GM12891 (cell line): Measurements from ENCODE around the gene TPMT. TPM values are rescaled to one million over a fixed set of nuclear protein-coding genes. Genes with fewer than 3 reads are reported as not detected.
A peak's percentile ranks its signal among the peaks of the same experiment; 100 is the strongest.

Experiments
- DNase-seq: peaks from one replicate; pipeline ENCODE4 v3.0.0; 2011; ENCODE audit warnings: low spot score; ENCODE audit not compliant: insufficient read length
- FAIRE-seq: peaks from 2 replicates; lab custom pipeline; 2011; peaks lifted over from hg19 to GRCh38; lab: Jason Lieb, UNC
- PAX5 ChIP-seq: IDR thresholded peaks from 2 replicates; pipeline ENCODE4 v1.6.1; 2011; ENCODE audit warnings: low read length, moderate library complexity, mild to moderate bottlenecking; ENCODE audit not compliant: insufficient read depth, severe bottlenecking
- POLR2A ChIP-seq: IDR thresholded peaks from 2 replicates; pipeline ENCODE4 v1.6.1; 2011; ENCODE audit warnings: low read depth, low read length, control low read depth
- POLR2AphosphoS5 ChIP-seq: IDR thresholded peaks from 2 replicates; pipeline ENCODE4 v1.6.1; 2011; ENCODE audit warnings: low read depth, low read length, control low read depth
- POU2F2 ChIP-seq: IDR thresholded peaks from 2 replicates; pipeline ENCODE4 v1.6.1; 2011; ENCODE audit warnings: low read depth, mild to moderate bottlenecking, control low read depth, low read length, moderate library complexity
- SPI1 ChIP-seq: IDR thresholded peaks from 2 replicates; pipeline ENCODE4 v1.6.1; 2011; ENCODE audit warnings: low read depth, low read length, control low read depth
- TAF1 ChIP-seq: IDR thresholded peaks from 2 replicates; pipeline ENCODE4 v1.6.1; 2011; ENCODE audit warnings: low read depth, low read length, control low read depth
- polyA plus RNA-seq: library from polyadenylated mRNA; unstranded; fragments of >200 nt; gene quantifications from one replicate; pipeline ENCODE4 v1.2.1, GENCODE V29; 2012; ENCODE audit warnings: low read depth, missing spikeins, inconsistent platforms; ENCODE audit not compliant: missing spikeins

TPMT gene
- 11.9 TPM for polyA plus RNA-seq

DNA sequence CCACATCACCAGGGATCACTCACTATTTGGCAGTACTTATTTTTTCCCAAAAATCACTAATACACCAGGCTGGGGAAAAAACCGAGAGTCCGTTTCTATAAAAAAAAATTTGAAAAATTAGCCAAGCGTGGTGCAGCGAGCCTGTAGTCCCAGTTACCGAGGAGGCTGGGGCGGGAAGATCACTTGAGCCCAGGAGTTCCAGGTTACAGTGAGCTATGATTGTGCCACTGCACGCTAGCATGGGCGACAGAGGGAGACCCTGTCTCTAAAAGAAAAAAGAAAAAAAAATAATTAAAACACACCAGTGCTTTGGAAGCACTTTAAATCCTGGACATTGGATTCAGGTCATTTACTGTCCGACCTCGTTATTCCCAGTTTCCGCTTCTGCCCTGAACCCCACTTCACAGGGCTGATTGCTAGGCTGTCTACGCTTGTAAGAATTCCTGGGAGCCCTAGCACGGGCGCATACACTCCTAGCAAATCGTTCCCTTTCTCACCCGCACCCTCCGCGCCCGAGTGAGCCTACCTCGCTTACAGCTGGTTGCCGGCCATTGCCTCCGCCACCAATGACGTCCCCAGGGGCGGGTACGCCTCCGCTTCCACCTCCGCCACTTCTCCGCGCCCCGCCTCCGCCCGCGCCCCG is at the start of gene TPMT:
Gene TPMT (minus strand): TSS at position 571 of the 643 bp plus-strand sequence. CDS start 5,950 bp downstream, outside the sequence.
- DNase-seq (no peak), FAIRE-seq (no peak)
- peak; percentile 79 for TF ChIP-seq POLR2A
- TF ChIP-seq TAF1 = peak; percentile 70; the same call in 1 of the 2 replicates
- TF ChIP-seq POLR2AphosphoS5 = peak; percentile 59; the same call in 1 of the 2 replicates
- TF ChIP-seq PAX5 = no peak

DNA sequence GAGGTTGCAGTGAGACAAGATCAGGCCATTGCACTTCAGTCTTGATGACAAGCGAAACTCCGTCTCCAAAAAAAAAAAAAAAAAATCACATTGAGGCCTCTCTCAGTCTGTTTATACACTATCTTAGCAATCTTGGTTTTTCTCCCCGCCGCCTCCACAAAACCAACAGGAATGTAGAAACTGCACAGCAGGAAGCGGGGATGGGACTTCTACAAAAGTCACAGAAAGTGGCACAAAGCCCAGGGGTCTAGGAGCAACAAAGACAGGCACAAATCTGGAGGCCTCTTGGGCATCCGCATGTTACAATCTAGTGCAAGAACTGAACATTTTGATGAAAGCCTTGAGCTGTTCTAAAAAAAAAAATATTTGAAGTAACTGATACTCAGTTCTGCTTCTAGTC is 48.9 kb upstream of the TPMT start:
- DNase-seq (no peak), FAIRE-seq (no peak)
- TF ChIP-seq POLR2A (no peak), POU2F2 (no peak)

DNA sequence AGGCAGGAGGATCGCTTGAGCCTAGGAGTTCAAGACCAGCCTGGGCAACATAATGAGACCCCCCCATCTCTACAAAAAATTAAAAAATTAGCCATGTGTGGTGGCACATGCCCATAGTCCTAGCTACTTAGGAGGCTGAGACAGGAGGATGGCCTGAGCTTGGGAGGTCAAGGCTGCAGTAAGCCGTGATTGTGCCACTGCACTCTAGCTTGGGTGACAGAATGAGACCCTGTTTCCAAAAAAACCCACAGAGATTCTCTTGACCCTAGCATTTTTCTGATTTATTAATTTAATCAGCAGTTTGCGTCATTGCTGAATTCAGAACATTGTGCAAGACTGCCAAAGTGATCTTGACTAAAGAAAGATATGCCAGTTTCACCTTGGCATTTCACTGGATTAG is 37.1 kb upstream of the TPMT start:
- FAIRE-seq = no peak

DNA sequence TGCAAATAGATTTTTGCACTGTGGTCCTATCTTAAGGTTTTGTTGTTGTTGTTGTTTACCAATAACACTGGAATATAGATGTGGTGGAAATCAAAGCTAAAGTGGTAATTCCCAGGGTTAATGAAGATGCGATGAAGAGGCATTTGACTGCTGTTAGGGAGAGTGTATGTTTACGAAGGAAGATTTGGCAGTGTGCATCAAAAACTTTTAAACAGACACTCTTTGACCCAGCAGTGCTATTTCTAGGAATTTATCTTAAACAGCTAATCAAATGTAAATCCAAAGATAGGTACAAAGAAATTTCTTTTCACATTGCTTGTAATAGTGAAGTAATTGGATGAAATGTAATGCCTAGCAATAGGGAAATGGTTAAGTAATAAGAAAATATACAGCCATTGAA is 34.3 kb upstream of the TPMT start:
- TF ChIP-seq TAF1 (no peak), POLR2AphosphoS5 (no peak), POLR2A (no peak), POU2F2 (no peak), PAX5 (no peak), SPI1 (no peak)
- FAIRE-seq = no peak
- no peak for DNase-seq

More for the DNA sequence above, 37.1 kb upstream of the TPMT start:
- TF ChIP-seq TAF1 = no peak
- TF ChIP-seq POLR2AphosphoS5 = no peak
- TF ChIP-seq POU2F2 = no peak
- DNase-seq = no peak

DNA sequence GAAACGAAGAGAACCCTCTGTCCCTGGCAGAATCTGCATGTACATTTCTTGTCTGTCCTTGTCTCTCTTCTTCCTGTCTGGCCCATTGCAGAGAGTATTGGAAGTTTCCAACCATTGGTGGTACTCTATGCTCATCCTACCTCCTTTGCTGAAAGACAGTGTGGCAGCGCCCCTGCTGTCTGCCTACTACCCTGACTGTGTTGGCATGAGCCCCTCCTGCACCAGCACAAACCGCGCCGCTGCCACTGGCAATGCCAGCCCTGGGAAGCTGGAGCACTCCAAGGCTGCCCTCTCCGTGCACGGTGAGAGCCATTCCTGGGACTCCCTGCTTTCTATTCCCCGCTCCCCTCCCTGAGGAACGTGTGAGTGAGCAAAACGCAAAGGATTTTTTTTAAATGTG is 32.8 kb upstream of the TPMT start:
- DNase-seq (no peak), FAIRE-seq (no peak)
- no peak for TF ChIP-seq POLR2AphosphoS5

DNA sequence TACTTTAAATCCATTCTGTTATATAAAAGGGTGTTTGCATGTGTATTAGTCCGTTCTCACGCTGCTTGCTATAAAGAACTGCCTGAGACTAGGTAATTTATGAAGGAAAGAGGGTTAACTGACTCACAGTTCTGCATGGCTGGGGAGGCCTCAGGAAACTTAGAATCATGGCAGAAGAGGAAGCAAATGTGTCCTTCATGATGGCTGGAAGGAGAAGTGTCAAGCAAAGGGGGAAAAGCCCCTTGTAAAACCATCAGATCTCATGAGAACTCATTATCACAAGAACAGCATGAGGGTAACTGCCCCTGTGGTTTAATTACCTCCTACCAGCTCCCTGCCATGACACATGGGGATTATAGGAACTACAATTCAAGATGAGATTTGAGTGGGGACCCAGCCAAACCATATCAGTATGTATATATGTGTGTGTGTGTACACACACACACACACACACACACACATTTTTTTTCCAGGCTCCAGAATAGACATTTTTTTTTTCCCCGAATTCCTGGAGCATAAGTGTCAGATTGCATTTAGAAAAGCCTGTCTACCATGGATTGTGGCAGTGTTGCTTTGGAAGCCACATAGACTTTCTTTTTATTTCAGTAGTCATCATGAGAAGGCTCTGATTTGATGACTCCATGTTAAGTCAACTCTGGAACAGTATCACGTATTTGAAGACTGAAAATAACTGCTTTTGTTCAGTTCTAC is 31.8 kb upstream of the TPMT start:
- no peak for TF ChIP-seq TAF1
- TF ChIP-seq POLR2AphosphoS5 = no peak
- no peak for TF ChIP-seq PAX5
- no peak for TF ChIP-seq POU2F2
- FAIRE-seq (peak; percentile 26), DNase-seq (no peak)

DNA sequence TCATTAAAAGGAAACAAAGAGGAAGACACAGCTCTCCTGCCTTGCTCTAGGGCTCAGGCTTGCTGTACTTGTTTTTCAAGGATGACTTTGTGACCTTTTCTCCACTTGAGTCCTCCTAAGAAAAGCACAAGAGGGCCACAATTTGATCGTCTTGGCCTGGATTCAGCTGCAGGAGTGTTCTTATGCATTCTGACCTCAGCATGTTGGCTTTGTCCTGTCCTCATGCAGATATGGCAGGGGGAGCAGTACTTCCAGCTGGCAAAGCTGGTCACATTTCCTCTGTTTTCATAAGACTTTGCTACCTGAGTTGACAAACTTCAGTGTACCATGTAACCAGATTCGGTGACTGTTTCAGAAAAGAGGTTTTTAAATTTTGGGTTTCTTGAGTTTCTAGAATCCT is 31.2 kb upstream of the TPMT start:
- TF ChIP-seq POLR2AphosphoS5 (no peak), TAF1 (no peak), POLR2A (no peak), SPI1 (no peak), POU2F2 (no peak), PAX5 (no peak)
- FAIRE-seq = no peak
- no peak for DNase-seq

DNA sequence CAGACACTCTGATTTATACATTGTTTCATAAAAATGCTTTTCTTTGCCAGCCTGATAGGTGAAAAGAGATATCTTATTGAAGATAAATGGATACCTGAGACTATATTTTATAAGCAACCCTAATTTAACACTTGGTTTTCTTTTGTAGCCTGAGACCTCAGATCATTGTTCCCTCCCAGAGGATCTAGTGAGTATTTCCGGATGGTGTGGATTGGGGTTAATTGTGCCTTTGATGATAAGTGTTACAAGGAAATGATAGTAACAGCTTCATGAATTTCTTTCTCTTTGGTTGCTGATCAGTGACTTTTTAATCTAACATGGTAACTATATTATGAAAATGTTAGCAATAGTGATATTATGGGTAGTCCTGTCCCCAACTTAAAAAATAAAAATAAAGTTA is 30.7 kb upstream of the TPMT start:
- TF ChIP-seq TAF1 = no peak
- no peak for TF ChIP-seq POU2F2
- FAIRE-seq = no peak
- DNase-seq = no peak

DNA sequence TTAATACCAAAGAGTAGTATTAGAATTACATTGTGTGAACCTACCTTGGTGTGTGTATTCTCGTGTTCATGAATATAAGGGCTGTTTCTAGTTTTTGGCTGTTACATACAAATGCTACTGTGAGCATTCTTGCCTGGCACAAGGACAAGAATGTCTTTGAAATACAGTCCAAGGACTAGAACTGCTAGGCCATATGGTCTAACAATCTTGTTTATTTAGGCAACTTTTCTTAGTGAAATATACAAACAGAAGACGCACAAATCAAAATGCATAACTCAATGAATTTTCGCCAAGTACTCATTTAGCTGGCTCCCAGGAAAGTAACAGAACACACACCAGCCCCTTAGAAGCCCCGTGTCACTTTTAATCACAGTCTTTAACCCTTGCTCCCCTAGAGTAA is 28.9 kb upstream of the TPMT start:
- FAIRE-seq = no peak
- TF ChIP-seq SPI1 = no peak
- no peak for TF ChIP-seq POLR2AphosphoS5
- TF ChIP-seq PAX5 = no peak
- no peak for TF ChIP-seq POU2F2
- no peak for TF ChIP-seq TAF1
- TF ChIP-seq POLR2A = no peak
- no peak for DNase-seq

DNA sequence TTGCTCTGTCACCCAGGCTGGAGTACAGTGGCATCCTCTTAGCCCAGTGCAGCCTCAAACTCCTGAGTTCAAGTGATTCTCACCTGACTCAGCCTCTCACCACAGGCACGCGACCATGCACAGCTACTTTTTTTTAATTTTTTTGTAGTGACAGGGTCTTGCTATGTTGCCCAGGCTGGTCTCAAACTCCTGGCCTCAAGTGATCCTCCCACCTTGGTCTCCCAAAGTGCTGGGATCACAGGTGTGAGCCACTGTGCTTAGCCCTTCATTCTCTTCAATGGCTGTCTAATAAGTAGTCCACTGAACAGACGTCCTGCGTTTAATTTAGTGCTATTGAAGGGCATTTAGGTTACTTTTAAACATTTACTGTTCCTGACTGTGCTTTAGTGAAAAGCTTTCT is 27.7 kb upstream of the TPMT start:
- TF ChIP-seq POLR2AphosphoS5 (no peak), TAF1 (no peak), POLR2A (no peak), PAX5 (no peak), POU2F2 (no peak), SPI1 (no peak)
- DNase-seq (no peak), FAIRE-seq (no peak)
